HG02852 (cell line): ENCODE results near the gene MID1IP1.

Experiments used
- ATAC-seq: cut with Tn5 transposase; IDR thresholded peaks from one replicate; pipeline ENCODE4 v1.9.1; 2021; ENCODE audit warnings: mild to moderate bottlenecking, moderate library complexity; ENCODE audit not compliant: unreplicated experiment

MID1IP1 gene, protein sequence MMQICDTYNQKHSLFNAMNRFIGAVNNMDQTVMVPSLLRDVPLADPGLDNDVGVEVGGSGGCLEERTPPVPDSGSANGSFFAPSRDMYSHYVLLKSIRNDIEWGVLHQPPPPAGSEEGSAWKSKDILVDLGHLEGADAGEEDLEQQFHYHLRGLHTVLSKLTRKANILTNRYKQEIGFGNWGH

DNA sequence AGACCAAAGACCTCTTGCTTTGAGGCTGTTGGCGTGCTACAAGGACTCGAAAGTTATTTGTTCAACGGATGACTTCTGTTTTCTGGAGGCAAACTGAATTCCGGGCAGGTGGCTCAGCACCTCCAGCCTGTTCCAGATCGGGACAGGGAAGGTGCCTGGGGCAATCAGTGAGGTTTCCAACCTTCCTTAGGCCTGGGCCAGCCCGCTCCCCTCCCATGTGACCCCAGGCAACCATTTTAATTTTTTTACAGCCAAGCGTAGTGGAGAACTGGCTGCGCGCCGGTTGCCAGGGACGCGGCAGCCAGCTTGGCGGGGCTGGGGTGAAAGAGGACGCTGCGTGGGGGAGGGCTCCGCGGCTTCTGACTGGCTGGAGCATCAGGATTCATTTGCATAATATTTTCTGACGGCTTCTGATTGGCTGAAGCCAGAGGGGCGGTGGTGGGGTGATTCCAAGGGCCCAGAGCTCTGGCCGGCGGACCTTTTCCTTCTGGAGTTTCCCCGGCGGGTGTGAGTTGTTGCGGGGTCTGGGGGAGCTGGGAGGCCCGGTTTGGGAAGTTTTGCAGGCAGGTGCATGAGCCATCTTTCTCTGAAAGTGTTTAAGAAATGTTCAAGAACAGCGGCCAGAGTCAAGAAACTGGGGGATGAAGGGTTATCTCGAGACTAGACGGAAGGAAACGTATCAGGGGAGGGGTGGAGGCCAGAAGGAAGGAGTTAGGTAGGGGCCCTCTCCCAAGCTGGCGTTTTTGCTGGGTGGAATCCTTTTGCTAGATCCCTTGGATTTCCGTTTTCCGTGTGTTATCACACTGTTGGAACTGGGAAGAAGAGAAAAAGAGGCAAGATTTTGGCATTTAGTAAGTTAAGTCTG is at the start of gene MID1IP1:
TSS of gene MID1IP1 (plus strand) at position 479 of the 865 bp plus-strand sequence. CDS start 3,488 bp downstream, outside the sequence.
- ATAC-seq: peak; percentile 45

DNA sequence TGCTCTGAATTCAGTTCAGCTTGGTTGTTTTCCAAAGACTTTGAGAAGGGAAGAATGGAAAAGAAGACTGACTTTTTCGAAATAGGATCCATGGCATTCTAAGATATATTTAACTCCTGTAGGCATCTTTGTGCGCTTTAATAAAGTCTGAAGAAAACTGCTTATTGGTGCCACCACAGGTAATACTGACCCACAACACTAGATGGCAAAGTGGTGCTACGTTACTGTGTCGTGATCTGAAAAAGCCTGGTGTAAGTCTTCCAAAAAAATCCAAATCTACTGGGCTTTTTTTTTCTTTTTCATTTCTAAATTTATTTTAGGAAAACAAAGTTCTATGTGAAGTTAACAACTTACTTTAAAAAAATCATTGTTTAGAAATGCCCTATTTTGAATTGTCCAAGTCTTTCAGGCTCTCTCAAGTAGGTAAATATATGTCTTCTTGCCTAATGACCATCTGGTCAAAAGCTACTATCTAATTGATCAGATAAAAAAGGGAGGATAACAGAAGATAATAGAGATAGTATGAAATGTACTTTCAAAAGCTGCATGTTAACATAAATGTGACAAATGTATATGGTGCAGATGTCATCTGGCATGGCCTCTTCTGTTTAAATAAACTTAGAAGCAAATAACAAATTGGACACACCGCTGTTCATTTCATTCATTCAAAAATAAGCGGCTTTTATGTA is 47.0 kb upstream of the MID1IP1 start:
- no peak for ATAC-seq

DNA sequence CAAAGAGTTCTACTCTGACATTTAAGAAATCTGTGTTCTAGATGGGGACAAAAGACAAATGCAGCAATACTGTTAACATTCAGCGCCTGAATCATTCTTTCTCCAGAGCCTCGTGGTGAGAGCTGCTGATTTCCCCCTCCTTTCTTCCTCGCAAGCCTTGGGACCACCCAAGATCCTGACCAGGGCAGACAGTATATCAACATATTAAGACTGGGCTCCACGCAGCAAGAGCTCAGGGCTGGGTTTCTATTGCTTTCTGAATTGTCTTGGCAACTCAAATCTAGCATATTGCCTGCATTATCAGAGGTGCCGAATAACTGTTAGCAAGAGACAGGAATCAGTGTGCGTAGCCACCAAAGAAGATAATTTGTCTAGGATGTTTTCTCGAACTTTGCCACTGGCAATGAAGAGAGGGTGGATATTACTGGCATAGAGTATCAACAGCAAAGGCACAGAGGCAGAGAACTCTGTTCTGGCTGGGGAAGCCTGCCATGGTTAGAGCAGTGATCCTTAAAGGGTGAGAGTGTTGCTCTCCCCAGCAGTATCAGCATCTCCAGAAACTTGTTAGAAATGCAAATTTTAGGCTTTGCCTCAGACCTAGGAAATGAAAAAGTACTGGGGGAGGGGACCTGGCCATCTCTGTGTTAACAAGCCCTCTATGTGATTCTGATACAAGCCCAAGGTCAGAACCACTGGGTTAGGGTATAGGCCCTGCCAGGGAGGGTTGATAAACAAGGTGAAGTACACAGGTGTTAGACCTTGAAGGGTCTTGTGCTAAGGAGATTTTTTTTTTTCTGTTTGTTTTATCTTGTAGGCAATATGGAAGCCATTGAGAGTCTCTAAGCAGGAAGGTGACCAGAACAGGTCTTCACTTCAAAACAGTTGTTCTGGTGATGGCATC is 46.2 kb upstream of the MID1IP1 start:
- ATAC-seq: no peak

DNA sequence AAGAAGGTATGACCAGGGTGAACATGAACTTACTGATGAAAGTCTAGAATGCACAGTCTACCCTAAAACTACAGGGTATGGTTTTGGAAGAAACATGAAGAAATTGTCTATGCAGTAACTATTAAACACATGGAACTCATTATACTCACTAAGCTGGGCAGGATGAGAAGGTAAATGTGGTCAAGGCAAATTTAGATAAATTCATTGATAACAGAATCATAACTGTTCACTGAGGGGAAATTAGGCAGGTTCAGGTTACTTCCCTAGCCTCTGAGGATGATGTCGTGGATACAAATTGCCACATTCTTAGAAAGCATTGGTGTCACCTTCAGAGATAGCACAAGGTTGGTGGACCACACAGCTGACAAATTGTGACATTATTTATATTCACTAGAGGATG is 40.4 kb upstream of the MID1IP1 start:
- ATAC-seq: no peak

DNA sequence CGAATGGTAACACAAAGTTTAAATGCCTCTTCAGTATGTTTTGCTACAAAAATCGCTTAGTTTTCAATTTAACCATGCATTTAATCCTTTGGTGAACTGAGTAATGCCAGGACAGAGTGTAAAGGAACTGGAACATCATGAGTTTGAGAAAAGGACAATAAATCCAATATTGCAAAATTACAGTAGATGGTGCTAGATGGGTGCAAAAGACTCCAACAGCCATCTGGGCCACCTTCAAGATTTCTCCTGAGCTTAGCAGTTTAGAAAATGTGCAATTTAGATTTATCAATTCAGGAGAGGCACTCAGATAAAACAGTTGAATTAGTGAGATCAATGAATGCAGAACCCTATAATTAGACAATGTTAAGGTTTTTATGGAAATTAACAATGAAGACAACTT is 33.2 kb upstream of the MID1IP1 start:
- ATAC-seq: no peak

DNA sequence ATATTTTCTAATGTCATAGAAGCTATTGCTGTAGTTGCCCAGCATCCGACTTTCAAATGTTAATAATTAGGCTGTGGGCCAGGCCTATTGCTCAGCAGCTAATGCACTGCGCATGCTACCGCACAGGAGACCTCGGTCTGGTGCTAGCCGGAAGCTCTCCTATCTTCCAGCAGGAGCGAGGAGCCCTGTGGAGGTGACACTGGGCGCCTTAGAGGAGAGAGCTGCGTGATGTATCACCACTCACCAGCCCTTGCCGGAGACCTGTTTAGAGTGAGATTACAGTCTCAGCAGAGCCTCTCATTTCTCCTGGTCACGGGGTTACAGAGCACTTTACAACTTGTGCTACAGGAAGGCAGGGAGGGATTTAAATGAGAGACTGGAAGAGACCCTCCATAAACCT is 31.1 kb upstream of the MID1IP1 start:
- ATAC-seq: no peak

DNA sequence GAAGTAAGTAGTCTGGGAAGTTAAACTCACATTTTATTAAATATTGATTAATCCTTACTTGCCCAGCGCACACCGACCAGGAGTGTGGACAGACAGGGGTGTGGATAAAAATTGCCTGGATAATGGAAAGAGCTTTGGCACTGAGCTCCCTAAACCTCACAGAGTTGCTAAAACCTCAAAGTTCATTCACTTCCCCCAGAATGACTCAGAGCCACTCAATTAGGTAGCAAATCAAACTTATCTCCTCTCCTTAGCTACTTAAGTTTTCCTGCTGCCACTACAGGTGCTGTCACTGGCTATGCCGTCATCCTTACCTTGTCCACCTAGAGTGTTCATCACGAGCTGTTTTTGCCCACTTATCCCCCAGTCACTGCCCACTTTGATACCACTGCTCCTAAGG is 27.0 kb upstream of the MID1IP1 start:
- no peak for ATAC-seq

DNA sequence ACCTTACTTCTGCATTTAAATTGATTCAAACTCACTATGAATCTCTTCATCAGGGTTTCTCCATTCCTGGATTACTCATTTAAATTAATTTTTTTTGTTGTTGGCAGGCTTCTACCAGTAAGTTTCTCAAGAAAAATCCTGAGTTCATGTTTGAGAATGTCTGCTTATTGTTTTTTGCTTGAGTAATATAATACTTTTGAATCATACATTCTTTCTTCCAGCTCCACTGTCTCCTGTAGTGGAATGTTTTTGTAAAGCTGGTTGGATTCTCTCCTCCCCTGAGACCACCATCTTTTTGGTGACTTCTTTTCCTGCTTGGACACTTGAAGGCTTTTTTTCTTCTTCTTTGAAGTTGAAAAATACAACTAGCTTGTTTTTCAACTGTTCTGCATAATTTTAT is 4.3 kb upstream of the MID1IP1 start:
- ATAC-seq: no peak

DNA sequence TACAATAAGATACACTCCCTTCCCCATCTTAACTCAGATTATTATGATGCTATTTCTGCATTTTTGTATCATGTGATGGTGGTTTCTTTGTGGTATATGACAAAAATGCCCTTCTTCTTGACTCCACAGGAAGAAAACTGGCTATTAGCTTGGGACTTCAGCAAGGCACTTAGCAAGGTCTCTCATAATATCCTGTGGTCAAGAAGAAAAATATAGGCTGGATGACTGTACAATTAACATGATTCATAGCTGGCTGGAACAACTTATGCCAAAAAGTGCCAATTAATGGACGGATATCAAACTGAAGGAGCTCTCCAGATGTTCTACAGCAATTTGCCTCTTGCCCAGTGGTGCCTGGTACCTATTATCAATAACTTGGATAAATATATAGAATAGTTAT is 2.3 kb upstream of the MID1IP1 start:
- no peak for ATAC-seq

DNA sequence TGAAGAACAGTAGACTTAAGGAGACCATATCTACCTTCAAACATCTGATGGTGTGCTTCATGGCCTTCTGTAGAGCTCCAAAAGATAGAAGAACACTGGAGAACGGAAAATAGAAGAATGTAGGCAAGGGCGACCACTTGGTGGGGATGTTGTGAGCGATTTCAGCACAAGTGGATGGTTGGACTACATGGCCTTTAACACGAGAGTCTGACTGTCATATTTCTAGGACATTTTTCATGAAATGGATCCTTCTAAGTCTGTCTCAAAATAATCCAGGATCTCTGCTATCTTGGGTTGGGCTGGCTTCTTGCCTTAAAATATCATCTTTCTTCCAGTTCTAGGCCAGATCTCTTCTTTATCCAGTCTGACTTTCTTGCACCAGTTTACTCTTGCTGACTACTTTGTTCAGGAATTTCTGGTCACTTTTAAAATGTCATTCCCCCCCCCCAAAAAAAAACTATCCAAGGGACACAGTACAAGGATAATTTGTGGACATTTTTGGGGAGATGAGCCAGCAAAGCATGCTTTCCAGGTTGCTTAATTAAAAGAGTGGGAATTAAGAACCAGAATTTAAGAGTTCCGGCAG is 1.2 kb upstream of the MID1IP1 start:
- no peak for ATAC-seq

DNA sequence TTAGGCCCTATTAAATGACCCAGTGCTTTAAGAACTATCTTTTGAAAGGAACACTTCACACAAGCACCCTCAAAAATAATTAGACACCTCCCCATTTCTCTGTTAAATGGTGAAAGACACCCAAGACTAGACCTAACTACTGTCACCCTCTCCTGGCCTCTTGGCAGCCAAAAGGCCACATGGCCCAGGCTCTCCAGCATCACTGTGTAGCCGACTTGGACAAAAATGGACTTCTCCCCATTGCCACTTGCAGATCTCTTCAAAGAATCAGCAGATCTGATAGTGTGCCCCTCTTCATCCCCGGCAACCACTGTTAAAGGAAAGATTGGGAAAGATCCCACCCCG is 2.0 kb downstream of the MID1IP1 start:
- ATAC-seq: no peak

DNA sequence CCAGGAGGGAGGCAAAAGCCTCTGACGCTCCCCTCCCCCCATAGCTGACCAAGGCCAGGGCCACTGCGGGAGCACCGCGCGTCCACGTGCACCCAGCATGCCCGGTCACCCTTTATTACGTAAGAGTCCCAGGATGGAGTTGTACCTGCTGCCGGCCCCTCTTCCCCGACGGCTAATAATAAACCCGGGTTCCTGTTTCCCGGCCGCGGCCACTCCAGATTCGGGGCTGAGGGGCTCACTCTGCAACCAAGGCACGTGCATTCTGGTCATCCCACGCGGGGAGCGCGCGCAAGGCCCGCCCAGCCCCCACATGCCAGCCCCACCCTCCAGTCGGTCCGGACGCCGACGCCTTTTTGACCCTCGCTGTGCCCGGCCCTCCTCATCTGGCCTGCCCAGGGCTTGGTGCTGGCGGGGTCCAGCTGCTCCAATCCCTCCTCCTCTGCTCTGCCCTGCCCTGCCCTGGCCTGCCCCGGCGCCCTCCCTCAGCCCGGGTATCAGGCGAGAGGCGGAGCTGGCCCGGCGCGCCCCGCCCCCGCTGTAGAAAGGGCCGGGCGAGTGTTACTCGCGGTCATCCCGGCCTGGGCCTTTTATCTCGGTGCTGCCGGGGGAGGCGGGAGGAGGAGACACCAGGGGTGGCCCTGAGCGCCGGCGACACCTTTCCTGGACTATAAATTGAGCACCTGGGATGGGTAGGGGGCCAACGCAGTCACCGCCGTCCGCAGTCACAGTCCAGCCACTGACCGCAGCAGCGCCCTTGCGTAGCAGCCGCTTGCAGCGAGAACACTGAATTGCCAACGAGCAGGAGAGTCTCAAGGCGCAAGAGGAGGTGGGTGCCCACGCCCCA is 2.6 kb downstream of the MID1IP1 start:
- ATAC-seq: peak; percentile 53

DNA sequence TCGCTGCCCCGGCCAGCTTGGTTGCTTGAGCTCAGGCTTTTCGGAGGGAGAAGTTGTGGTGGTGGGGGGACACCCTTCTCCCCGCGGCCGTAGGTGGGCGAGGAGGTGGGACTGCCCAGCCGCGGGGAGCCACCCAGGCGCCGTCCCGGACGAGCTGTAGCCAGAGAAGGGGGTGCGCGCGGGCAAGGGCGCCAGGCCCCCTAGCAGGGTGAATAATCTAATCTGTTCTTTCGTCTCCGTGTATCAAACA is 3.1 kb downstream of the MID1IP1 start:
- no peak for ATAC-seq

DNA sequence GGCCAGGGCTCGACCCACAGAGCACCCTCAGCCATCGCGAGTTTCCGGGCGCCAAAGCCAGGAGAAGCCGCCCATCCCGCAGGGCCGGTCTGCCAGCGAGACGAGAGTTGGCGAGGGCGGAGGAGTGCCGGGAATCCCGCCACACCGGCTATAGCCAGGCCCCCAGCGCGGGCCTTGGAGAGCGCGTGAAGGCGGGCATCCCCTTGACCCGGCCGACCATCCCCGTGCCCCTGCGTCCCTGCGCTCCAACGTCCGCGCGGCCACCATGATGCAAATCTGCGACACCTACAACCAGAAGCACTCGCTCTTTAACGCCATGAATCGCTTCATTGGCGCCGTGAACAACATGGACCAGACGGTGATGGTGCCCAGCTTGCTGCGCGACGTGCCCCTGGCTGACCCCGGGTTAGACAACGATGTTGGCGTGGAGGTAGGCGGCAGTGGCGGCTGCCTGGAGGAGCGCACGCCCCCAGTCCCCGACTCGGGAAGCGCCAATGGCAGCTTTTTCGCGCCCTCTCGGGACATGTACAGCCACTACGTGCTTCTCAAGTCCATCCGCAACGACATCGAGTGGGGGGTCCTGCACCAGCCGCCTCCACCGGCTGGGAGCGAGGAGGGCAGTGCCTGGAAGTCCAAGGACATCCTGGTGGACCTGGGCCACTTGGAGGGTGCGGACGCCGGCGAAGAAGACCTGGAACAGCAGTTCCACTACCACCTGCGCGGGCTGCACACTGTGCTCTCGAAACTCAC is 3.6 kb downstream of the MID1IP1 start:
- ATAC-seq: peak; percentile 11

DNA sequence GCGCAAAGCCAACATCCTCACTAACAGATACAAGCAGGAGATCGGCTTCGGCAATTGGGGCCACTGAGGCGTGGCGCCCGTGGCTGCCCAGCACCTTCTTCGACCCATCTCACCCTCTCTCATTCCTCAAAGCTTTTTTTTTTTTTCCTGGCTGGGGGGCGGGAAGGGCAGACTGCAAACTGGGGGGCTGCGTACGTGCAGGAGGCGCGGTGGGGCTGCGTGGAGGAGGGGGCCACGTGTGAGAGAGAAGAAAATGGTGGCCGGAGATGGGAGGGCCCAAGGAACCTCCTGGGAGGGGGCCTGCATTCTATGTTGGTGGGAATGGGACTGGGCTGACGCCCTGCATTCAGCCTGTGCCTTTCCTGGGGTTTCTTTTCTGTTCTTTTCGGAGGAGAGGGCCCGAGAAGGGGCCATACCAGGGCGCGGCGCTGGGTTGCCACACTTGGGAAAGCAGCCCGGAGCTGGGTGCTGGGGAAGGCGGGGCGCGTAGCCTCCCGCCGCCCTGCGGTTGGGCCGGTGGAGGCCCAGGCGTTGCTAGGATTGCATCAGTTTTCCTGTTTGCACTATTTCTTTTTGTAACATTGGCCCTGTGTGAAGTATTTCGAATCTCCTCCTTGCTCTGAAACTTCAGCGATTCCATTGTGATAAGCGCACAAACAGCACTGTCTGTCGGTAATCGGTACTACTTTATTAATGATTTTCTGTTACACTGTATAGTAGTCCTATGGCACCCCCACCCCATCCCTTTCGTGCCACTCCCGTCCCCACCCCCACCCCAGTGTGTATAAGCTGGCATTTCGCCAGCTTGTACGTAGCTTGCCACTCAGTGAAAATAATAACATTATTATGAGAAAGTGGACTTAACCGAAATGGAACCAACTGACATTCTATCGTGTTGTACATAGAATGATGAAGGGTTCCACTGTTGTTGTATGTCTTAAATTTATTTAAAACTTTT is 4.5 kb downstream of the MID1IP1 start:
- ATAC-seq: no peak

DNA sequence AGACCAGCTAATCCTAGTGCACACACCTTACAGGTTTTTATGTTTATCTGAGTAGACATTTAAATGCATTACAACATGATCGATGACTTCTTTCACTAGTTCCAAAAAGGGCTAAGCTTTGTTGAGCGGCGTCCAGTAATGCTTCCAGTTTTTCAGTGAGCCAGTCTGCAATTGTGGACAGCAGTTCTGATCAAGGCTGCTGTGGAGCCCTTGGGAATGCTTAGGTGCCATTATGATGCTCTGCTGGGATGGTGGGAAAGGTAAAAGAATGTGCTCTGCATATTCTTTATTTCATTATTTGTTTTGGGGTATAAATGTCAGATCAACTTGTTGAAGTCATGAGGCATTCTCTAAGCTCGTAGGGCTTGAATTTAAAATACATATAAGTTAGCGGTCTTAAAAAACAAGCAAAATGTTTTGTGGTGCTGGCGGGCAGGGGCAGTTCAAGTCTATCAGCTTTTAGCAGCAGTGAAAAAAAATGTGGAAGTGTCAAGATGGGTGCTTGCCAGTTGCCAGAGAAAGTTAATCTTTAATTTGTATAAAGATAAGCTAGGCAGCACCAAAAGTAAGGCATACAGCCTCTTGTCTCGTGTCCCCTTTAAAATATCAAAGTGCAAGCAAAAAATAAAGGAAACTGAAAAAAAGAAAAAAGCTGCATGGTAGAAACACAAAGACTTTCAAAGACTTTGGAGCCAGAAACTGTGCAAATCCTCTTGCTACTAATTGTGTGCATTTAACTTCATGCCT is 5.8 kb downstream of the MID1IP1 start:
- no peak for ATAC-seq

DNA sequence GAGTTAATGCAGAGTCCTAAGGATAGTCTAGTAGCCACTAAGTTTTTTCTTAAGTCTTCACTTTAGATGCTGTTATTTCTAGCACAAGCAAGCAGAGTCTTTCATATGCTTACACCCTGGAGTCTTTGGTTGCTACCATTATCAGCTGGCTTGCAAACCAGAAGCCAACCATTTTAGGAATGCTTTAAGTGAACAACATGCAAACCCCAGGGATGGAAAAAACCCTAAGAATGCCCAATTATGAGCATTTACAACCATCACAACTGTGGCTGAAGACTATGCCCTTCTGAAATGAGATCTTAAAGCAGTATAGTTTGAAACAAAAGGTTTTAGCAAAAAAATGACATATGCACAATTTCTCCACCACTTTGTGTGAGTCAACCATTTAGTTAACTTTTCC is 6.6 kb downstream of the MID1IP1 start:
- no peak for ATAC-seq
